GM12874 (cell line): ENCODE results near the gene BAHCC1.

Experiments
- CTCF ChIP-seq: IDR thresholded peaks from 2 replicates; pipeline ENCODE4 v1.5.1; 2011; ENCODE audit warnings: low read depth, mild to moderate bottlenecking, control low read depth, low read length, moderate library complexity; ENCODE audit not compliant: insufficient read depth

The BAHCC1 gene

GRCh38 chr17:81404558-81405165 lies 9.4 kb downstream of the BAHCC1 start:
- no peak for TF ChIP-seq CTCF

GRCh38 chr17:81405411-81405872 lies 10.2 kb downstream of the BAHCC1 start:
- TF ChIP-seq CTCF = no peak

GRCh38 chr17:81406117-81406953 lies 11.1 kb downstream of the BAHCC1 start:
- TF ChIP-seq CTCF = no peak

GRCh38 chr17:81408049-81408448 lies 12.8 kb downstream of the BAHCC1 start:
- TF ChIP-seq CTCF = no peak

GRCh38 chr17:81409190-81409935 lies 14.1 kb downstream of the BAHCC1 start:
- no peak for TF ChIP-seq CTCF

- no peak for TF ChIP-seq CTCF
Observed at GRCh38 chr17:81410852-81411251, 15.6 kb downstream of the BAHCC1 start.

- TF ChIP-seq CTCF = no peak
Observed at GRCh38 chr17:81411305-81411704, 16.0 kb downstream of the BAHCC1 start.
